GM21619 (cell line): ENCODE data around the gene AK8.

ENCODE experiments used
- ATAC-seq: cut with Tn5 transposase; IDR thresholded peaks from one replicate; pipeline ENCODE4 v1.9.1; 2021; ENCODE audit not compliant: unreplicated experiment

The AK8 gene

GRCh38 chr9:132861666-132862065 lies 16.4 kb downstream of the AK8 start:
- no peak for ATAC-seq

- ATAC-seq: no peak
These were observed 19.3 kb downstream of the AK8 start for GRCh38 chr9:132858751-132859150.

- no peak for ATAC-seq
These were observed 20.3 kb downstream of the AK8 start for GRCh38 chr9:132857616-132858342.

GRCh38 chr9:132857031-132857430 lies 21.1 kb downstream of the AK8 start:
- no peak for ATAC-seq

- no peak for ATAC-seq
These were observed 22.2 kb downstream of the AK8 start for GRCh38 chr9:132855904-132856303.

- ATAC-seq: no peak
These were observed 23.3 kb downstream of the AK8 start for GRCh38 chr9:132854832-132855231.

- ATAC-seq: no peak
These were observed 24.6 kb downstream of the AK8 start for GRCh38 chr9:132853482-132853881.

- no peak for ATAC-seq
These were observed 28.8 kb downstream of the AK8 start for GRCh38 chr9:132849185-132849706.

- no peak for ATAC-seq
These were observed 31.1 kb downstream of the AK8 start for GRCh38 chr9:132846918-132847515.

- ATAC-seq: no peak
These were observed 31.8 kb downstream of the AK8 start for GRCh38 chr9:132846109-132846917.

- ATAC-seq: no peak
These were observed 35.7 kb downstream of the AK8 start for GRCh38 chr9:132842124-132843044.

GRCh38 chr9:132840980-132841379 lies 37.1 kb downstream of the AK8 start:
- no peak for ATAC-seq

GRCh38 chr9:132838291-132838690 lies 39.8 kb downstream of the AK8 start:
- no peak for ATAC-seq

GRCh38 chr9:132837501-132838286 lies 40.4 kb downstream of the AK8 start:
- ATAC-seq: no peak

GRCh38 chr9:132834343-132834742 lies 43.7 kb downstream of the AK8 start:
- ATAC-seq: no peak

- no peak for ATAC-seq
These were observed 44.4 kb downstream of the AK8 start for GRCh38 chr9:132833550-132834121.

GRCh38 chr9:132832171-132832881 lies 45.8 kb downstream of the AK8 start:
- no peak for ATAC-seq

GRCh38 chr9:132828201-132828770 lies 49.8 kb downstream of the AK8 start:
- ATAC-seq: no peak

- no peak for ATAC-seq
These were observed 50.7 kb downstream of the AK8 start for GRCh38 chr9:132827366-132827765.
